ENCODE data around the gene KCNT2.

- TF ChIP-seq CTCF (IDR thresholded peaks at IDR 0.05; ENCODE audit: low read length): no peak
- no peak for TF ChIP-seq EZH2phosphoT487 (IDR thresholded peaks at IDR 0.05; ENCODE audit: low read length)
Measured at GRCh38 chr1:196444634-196445033, 163.6 kb downstream of the KCNT2 start.
